Fibroblast of lung (primary cell): ENCODE results near the gene IQSEC3. TPM values are rescaled to one million over a fixed set of nuclear protein-coding genes. Genes with fewer than 3 reads are reported as not detected.

Experiments used
- DNase-seq, 2 donors: peaks; one replicate each; pipeline versions ENCODE4 v3.0.0 to v3.0.0-alpha.2; 2010; ENCODE audit warnings: low read depth in 2 of 2
- H2AFZ ChIP-seq: 2 replicates; pipeline ENCODE4 v1.5.1; 2012; ENCODE audit warnings: low read length, control low read depth, inconsistent platforms
- H3K27ac ChIP-seq: 2 replicates; pipeline ENCODE4 v1.5.1; 2011; ENCODE audit warnings: low read length, control low read depth; ENCODE audit not compliant: insufficient read depth
- H3K27me3 ChIP-seq: 2 replicates; pipeline ENCODE4 v1.5.1; 2011; ENCODE audit warnings: mild to moderate bottlenecking, low read length; ENCODE audit not compliant: control insufficient read depth, insufficient read depth
- H3K36me3 ChIP-seq: 2 replicates; pipeline ENCODE4 v1.5.1; 2011; ENCODE audit warnings: low read length; ENCODE audit not compliant: control insufficient read depth, insufficient read depth
- H3K4me1 ChIP-seq: 2 replicates; pipeline ENCODE4 v1.5.1; 2011; ENCODE audit warnings: low read length; ENCODE audit not compliant: control insufficient read depth, insufficient read depth; ENCODE audit errors: extremely low read depth
- H3K4me2 ChIP-seq: 2 replicates; pipeline ENCODE4 v1.5.1; 2011; ENCODE audit warnings: low read length, control low read depth; ENCODE audit not compliant: insufficient read depth; ENCODE audit errors: extremely low read depth
- H3K4me3 ChIP-seq, 4 experiments: fragments of 200-600 bp in 1 of 4; sonication (generic) in 1 of 4; replicated peaks in 1 of 4; 2 replicates each; pipeline ENCODE4 v1.5.1; 2011 to 2016; ENCODE audit warnings: low read length in 4 of 4, low read depth in 3 of 4, mild to moderate bottlenecking in 3 of 4, control low read depth in 2 of 4, inconsistent platforms in 1 of 4, mixed read lengths in 1 of 4; ENCODE audit not compliant: insufficient read depth in 1 of 4; ENCODE audit errors: control extremely low read depth in 1 of 4
- H3K79me2 ChIP-seq: 2 replicates; pipeline ENCODE4 v1.5.1; 2012; ENCODE audit warnings: mild to moderate bottlenecking, low read length, inconsistent platforms; ENCODE audit not compliant: control insufficient read depth, insufficient read depth
- H3K9ac ChIP-seq: 2 replicates; pipeline ENCODE4 v1.5.1; 2011; ENCODE audit warnings: mild to moderate bottlenecking, low read length, control low read depth; ENCODE audit not compliant: insufficient read depth
- H3K9me3 ChIP-seq: 2 replicates; pipeline ENCODE4 v1.5.1; 2012; ENCODE audit warnings: low read depth, low read length; ENCODE audit not compliant: control insufficient read depth, insufficient read depth
- H4K20me1 ChIP-seq: 2 replicates; pipeline ENCODE4 v1.5.1; 2011; ENCODE audit warnings: low read length; ENCODE audit not compliant: control insufficient read depth, insufficient read depth; ENCODE audit errors: extremely low read depth
- EZH2 ChIP-seq: IDR thresholded peaks from 2 replicates; pipeline ENCODE4 v1.5.1; 2012; ENCODE audit warnings: low read length, control low read depth, mild to moderate bottlenecking; ENCODE audit errors: missing control alignments
- polyA plus RNA-seq, 2 donors: library from polyadenylated mRNA; depleted of rRNA in 1 of 2; stranded (reverse) in 1 of 2; unstranded in 1 of 2; fragments of >200 nt; gene quantifications; 2 replicates each; pipeline ENCODE4 v1.2.1, GENCODE V29; 2011 to 2012; ENCODE audit warnings: missing spikeins in 1 of 2
- total RNA-seq: library from RNA; depleted of rRNA; stranded (reverse); fragments of >200 nt; gene quantifications from 2 replicates; pipeline ENCODE4 v1.2.1, GENCODE V29; 2014
- TF ChIP-seq, protein P1 (sequence below), 2 donors: IDR thresholded peaks in 1 of 2; conservative IDR thresholded peaks in 1 of 2; 1 replicate in 1 of 2; 2 replicates in 1 of 2; pipeline ENCODE4 v1.5.1; 2011 to 2012; ENCODE audit warnings: low read length in 2 of 2, control low read depth in 1 of 2, inconsistent platforms in 1 of 2, low read depth in 1 of 2, mild to moderate bottlenecking in 1 of 2

IQSEC3 gene
- total and polyA plus RNA-seq, 2 donors (not counting 1 experiment from before 2014, with no cell fraction given) = 0.14 to 1.3 TPM

- H4K20me1 ChIP-seq = no peaks in the 10 kb centered on the region
- H3K4me3 ChIP-seq = no peak overlapping the region
- H3K79me2 ChIP-seq = no peaks in the 10 kb centered on the region
- H2AFZ ChIP-seq = no peak overlapping the region
- no peak for DNase-seq
- H3K9me3 ChIP-seq = no peaks in the 10 kb centered on the region
- H3K4me1 ChIP-seq = no peaks in the 10 kb centered on the region
- peaks cover 5% of the 10 kb centered on the region for H3K27me3 ChIP-seq
- no peak overlapping the region for H3K27ac ChIP-seq
- no peak overlapping the region for H3K9ac ChIP-seq
- H3K4me2 ChIP-seq = no peak overlapping the region
- TF ChIP-seq, protein P1, sequence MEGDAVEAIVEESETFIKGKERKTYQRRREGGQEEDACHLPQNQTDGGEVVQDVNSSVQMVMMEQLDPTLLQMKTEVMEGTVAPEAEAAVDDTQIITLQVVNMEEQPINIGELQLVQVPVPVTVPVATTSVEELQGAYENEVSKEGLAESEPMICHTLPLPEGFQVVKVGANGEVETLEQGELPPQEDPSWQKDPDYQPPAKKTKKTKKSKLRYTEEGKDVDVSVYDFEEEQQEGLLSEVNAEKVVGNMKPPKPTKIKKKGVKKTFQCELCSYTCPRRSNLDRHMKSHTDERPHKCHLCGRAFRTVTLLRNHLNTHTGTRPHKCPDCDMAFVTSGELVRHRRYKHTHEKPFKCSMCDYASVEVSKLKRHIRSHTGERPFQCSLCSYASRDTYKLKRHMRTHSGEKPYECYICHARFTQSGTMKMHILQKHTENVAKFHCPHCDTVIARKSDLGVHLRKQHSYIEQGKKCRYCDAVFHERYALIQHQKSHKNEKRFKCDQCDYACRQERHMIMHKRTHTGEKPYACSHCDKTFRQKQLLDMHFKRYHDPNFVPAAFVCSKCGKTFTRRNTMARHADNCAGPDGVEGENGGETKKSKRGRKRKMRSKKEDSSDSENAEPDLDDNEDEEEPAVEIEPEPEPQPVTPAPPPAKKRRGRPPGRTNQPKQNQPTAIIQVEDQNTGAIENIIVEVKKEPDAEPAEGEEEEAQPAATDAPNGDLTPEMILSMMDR (conservative IDR thresholded peaks at IDR 0.05 in 1 of 2, IDR thresholded peaks at IDR 0.05 in 1 of 2; ENCODE audit: low read depth in 1 of 2, low read length in 2 of 2) = no peak
- no peak for TF ChIP-seq EZH2
- H3K36me3 ChIP-seq = no peaks in the 10 kb centered on the region
These were observed 59.0 kb downstream of the IQSEC3 start for GRCh38 chr12:125566-125965.

- Histone ChIP-seq H2AFZ (no peak overlapping the region), H3K27ac (no peak overlapping the region), H3K9ac (no peak overlapping the region), H3K79me2 (no peaks in the 10 kb centered on the region), H3K4me3 (no peak overlapping the region), H3K9me3 (no peaks in the 10 kb centered on the region), H4K20me1 (no peaks in the 10 kb centered on the region), H3K4me1 (no peaks in the 10 kb centered on the region), H3K4me2 (no peak overlapping the region), H3K27me3 (peaks cover 5% of the 10 kb centered on the region), H3K36me3 (no peaks in the 10 kb centered on the region)
- DNase-seq = no peak
- no peak for TF ChIP-seq EZH2
- TF ChIP-seq, protein P1 (conservative IDR thresholded peaks at IDR 0.05 in 1 of 2, IDR thresholded peaks at IDR 0.05 in 1 of 2; ENCODE audit: low read depth in 1 of 2, low read length in 2 of 2) = no peak
These were observed 61.5 kb downstream of the IQSEC3 start for GRCh38 chr12:128079-128478.

DNA sequence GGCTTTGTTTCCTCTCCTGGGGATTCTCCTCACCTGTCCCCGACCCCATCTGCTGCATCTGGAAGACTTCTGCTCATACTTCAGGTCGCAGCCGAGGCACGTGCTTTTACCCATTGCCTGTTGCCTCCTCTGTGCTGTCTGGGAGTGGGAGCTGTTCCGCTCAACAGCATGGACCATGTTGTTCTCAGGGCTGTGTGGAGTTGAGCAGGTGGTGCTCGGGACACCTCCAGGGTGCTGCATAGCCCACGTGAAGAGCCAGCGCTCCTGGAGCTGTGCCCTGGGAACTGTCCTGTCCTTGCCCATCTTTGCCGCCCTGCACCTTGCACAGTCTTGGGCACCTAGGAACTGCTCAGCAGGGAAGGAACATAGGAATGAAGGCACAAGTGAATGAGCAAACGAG lies 62.4 kb downstream of the IQSEC3 start:
- no peaks in the 10 kb centered on the region for H3K36me3 ChIP-seq
- no peaks in the 10 kb centered on the region for H3K9me3 ChIP-seq
- H3K4me1 ChIP-seq = no peaks in the 10 kb centered on the region
- TF ChIP-seq, protein P1 (conservative IDR thresholded peaks at IDR 0.05 in 1 of 2, IDR thresholded peaks at IDR 0.05 in 1 of 2; ENCODE audit: low read depth in 1 of 2, low read length in 2 of 2) = no peak
- TF ChIP-seq EZH2 = no peak
- DNase-seq = no peak
- H3K4me2 ChIP-seq = no peak overlapping the region
- no peak overlapping the region for H2AFZ ChIP-seq
- peaks cover 5% of the 10 kb centered on the region for H3K27me3 ChIP-seq
- H3K4me3 ChIP-seq = no peak overlapping the region
- no peaks in the 10 kb centered on the region for H4K20me1 ChIP-seq
- no peaks in the 10 kb centered on the region for H3K79me2 ChIP-seq
- H3K9ac ChIP-seq = no peak overlapping the region
- no peak overlapping the region for H3K27ac ChIP-seq
